ENCODE measurements around the gene RNF217.

The RNF217 gene

GRCh38 chr6:124970243-124970642 lies 8.0 kb downstream of the RNF217 start:
- Mint-ChIP-seq H3K4me1 (ENCODE audit: low read depth) (no peaks in the 10 kb centered on the region), H3K9me3 (no peaks in the 10 kb centered on the region), H3K27ac (no peak overlapping the region), H3K27me3 (ENCODE audit: low read depth) (peaks cover 13% of the 10 kb centered on the region), H3K36me3 (ENCODE audit: low read depth) (no peaks in the 10 kb centered on the region), H3K4me3 (no peak overlapping the region)
- DNase-seq (ENCODE audit: low spot score): no peak

GRCh38 chr6:124970763-124971162 lies 8.5 kb downstream of the RNF217 start:
- no peak overlapping the region for H3K4me3 Mint-ChIP-seq
- H3K36me3 Mint-ChIP-seq (ENCODE audit: low read depth): no peaks in the 10 kb centered on the region
- no peak for DNase-seq (ENCODE audit: low spot score)
- H3K27me3 Mint-ChIP-seq (ENCODE audit: low read depth): peaks cover 11% of the 10 kb centered on the region
- H3K9me3 Mint-ChIP-seq: no peaks in the 10 kb centered on the region
- H3K27ac Mint-ChIP-seq: no peak overlapping the region
- no peaks in the 10 kb centered on the region for H3K4me1 Mint-ChIP-seq (ENCODE audit: low read depth)

- H3K36me3 Mint-ChIP-seq (ENCODE audit: low read depth): no peaks in the 10 kb centered on the region
- H3K4me1 Mint-ChIP-seq (ENCODE audit: low read depth): no peaks in the 10 kb centered on the region
- H3K4me3 Mint-ChIP-seq: no peak overlapping the region
- no peak for DNase-seq (ENCODE audit: low spot score)
- peaks cover 2% of the 10 kb centered on the region for H3K27me3 Mint-ChIP-seq (ENCODE audit: low read depth)
- no peaks in the 10 kb centered on the region for H3K9me3 Mint-ChIP-seq
- H3K27ac Mint-ChIP-seq: no peak overlapping the region
These were observed 11.5 kb downstream of the RNF217 start for GRCh38 chr6:124973780-124974179.

GRCh38 chr6:124974771-124975377 lies 12.6 kb downstream of the RNF217 start:
- Mint-ChIP-seq H3K9me3 (no peaks in the 10 kb centered on the region), H3K27me3 (ENCODE audit: low read depth) (peaks cover 2% of the 10 kb centered on the region), H3K36me3 (ENCODE audit: low read depth) (no peaks in the 10 kb centered on the region), H3K4me1 (ENCODE audit: low read depth) (no peaks in the 10 kb centered on the region), H3K4me3 (no peak overlapping the region), H3K27ac (no peak overlapping the region)
- no peak for DNase-seq (ENCODE audit: low spot score)

- no peaks in the 10 kb centered on the region for H3K4me1 Mint-ChIP-seq (ENCODE audit: low read depth)
- H3K36me3 Mint-ChIP-seq (ENCODE audit: low read depth): no peaks in the 10 kb centered on the region
- H3K27me3 Mint-ChIP-seq (ENCODE audit: low read depth): no peaks in the 10 kb centered on the region
- no peak overlapping the region for H3K4me3 Mint-ChIP-seq
- H3K9me3 Mint-ChIP-seq: no peaks in the 10 kb centered on the region
- DNase-seq (ENCODE audit: low spot score): no peak
- H3K27ac Mint-ChIP-seq: no peak overlapping the region
These were observed 15.1 kb downstream of the RNF217 start for GRCh38 chr6:124977067-124977908.

GRCh38 chr6:124978451-124979293 lies 16.4 kb downstream of the RNF217 start:
- Mint-ChIP-seq H3K36me3 (ENCODE audit: low read depth) (no peaks in the 10 kb centered on the region), H3K9me3 (no peaks in the 10 kb centered on the region), H3K27me3 (ENCODE audit: low read depth) (no peaks in the 10 kb centered on the region), H3K4me1 (ENCODE audit: low read depth) (no peaks in the 10 kb centered on the region), H3K27ac (no peak overlapping the region), H3K4me3 (no peak overlapping the region)
- no peak for DNase-seq (ENCODE audit: low spot score)

GRCh38 chr6:124979294-124979678 lies 17.0 kb downstream of the RNF217 start:
- H3K27me3 Mint-ChIP-seq (ENCODE audit: low read depth): no peaks in the 10 kb centered on the region
- no peak overlapping the region for H3K27ac Mint-ChIP-seq
- DNase-seq (ENCODE audit: low spot score): no peak
- H3K4me3 Mint-ChIP-seq: no peak overlapping the region
- H3K9me3 Mint-ChIP-seq: no peaks in the 10 kb centered on the region
- H3K4me1 Mint-ChIP-seq (ENCODE audit: low read depth): no peaks in the 10 kb centered on the region
- H3K36me3 Mint-ChIP-seq (ENCODE audit: low read depth): no peaks in the 10 kb centered on the region

- no peak for DNase-seq (ENCODE audit: low spot score)
- H3K4me3 Mint-ChIP-seq: no peak overlapping the region
- no peaks in the 10 kb centered on the region for H3K9me3 Mint-ChIP-seq
- H3K36me3 Mint-ChIP-seq (ENCODE audit: low read depth): no peaks in the 10 kb centered on the region
- H3K27me3 Mint-ChIP-seq (ENCODE audit: low read depth): no peaks in the 10 kb centered on the region
- H3K4me1 Mint-ChIP-seq (ENCODE audit: low read depth): no peaks in the 10 kb centered on the region
- no peak overlapping the region for H3K27ac Mint-ChIP-seq
These were observed 20.4 kb downstream of the RNF217 start for GRCh38 chr6:124982669-124983068.

- no peak overlapping the region for H3K4me3 Mint-ChIP-seq
- no peak for DNase-seq (ENCODE audit: low spot score)
- no peak overlapping the region for H3K27ac Mint-ChIP-seq
- H3K4me1 Mint-ChIP-seq (ENCODE audit: low read depth): no peaks in the 10 kb centered on the region
- no peaks in the 10 kb centered on the region for H3K9me3 Mint-ChIP-seq
- H3K27me3 Mint-ChIP-seq (ENCODE audit: low read depth): no peaks in the 10 kb centered on the region
- no peaks in the 10 kb centered on the region for H3K36me3 Mint-ChIP-seq (ENCODE audit: low read depth)
These were observed 21.3 kb downstream of the RNF217 start for GRCh38 chr6:124983383-124984083.

GRCh38 chr6:124984668-124985338 lies 22.6 kb downstream of the RNF217 start:
- Mint-ChIP-seq H3K9me3 (no peaks in the 10 kb centered on the region), H3K27ac (no peak overlapping the region), H3K36me3 (ENCODE audit: low read depth) (no peaks in the 10 kb centered on the region), H3K4me1 (ENCODE audit: low read depth) (no peaks in the 10 kb centered on the region), H3K4me3 (no peak overlapping the region), H3K27me3 (ENCODE audit: low read depth) (no peaks in the 10 kb centered on the region)
- no peak for DNase-seq (ENCODE audit: low spot score)

- no peaks in the 10 kb centered on the region for H3K27me3 Mint-ChIP-seq (ENCODE audit: low read depth)
- H3K4me1 Mint-ChIP-seq (ENCODE audit: low read depth): no peaks in the 10 kb centered on the region
- no peaks in the 10 kb centered on the region for H3K9me3 Mint-ChIP-seq
- H3K4me3 Mint-ChIP-seq: no peak overlapping the region
- no peaks in the 10 kb centered on the region for H3K36me3 Mint-ChIP-seq (ENCODE audit: low read depth)
- DNase-seq (ENCODE audit: low spot score): no peak
- H3K27ac Mint-ChIP-seq: no peak overlapping the region
These were observed 23.9 kb downstream of the RNF217 start for GRCh38 chr6:124986164-124986563.

- H3K9me3 Mint-ChIP-seq: no peaks in the 10 kb centered on the region
- no peak for DNase-seq (ENCODE audit: low spot score)
These were observed 25.1 kb downstream of the RNF217 start for GRCh38 chr6:124987291-124987690.

GRCh38 chr6:124987999-124988591 lies 25.9 kb downstream of the RNF217 start:
- Mint-ChIP-seq H3K36me3 (ENCODE audit: low read depth) (no peaks in the 10 kb centered on the region), H3K4me3 (no peak overlapping the region), H3K4me1 (ENCODE audit: low read depth) (no peaks in the 10 kb centered on the region), H3K27me3 (ENCODE audit: low read depth) (no peaks in the 10 kb centered on the region), H3K9me3 (no peaks in the 10 kb centered on the region), H3K27ac (no peak overlapping the region)
- no peak for DNase-seq (ENCODE audit: low spot score)

More at GRCh38 chr6:124987291-124987690, 25.1 kb downstream of the RNF217 start:
- H3K4me1 Mint-ChIP-seq (ENCODE audit: low read depth): no peaks in the 10 kb centered on the region
- no peaks in the 10 kb centered on the region for H3K27me3 Mint-ChIP-seq (ENCODE audit: low read depth)
- no peak overlapping the region for H3K27ac Mint-ChIP-seq
- no peak overlapping the region for H3K4me3 Mint-ChIP-seq
- H3K36me3 Mint-ChIP-seq (ENCODE audit: low read depth): no peaks in the 10 kb centered on the region
